GM19452 (cell line): ENCODE measurements around the gene MICAL2.

ENCODE experiments used
- ATAC-seq: cut with Tn5 transposase; IDR thresholded peaks from one replicate; pipeline ENCODE4 v1.9.1; 2021; ENCODE audit not compliant: unreplicated experiment

Gene MICAL2

DNA sequence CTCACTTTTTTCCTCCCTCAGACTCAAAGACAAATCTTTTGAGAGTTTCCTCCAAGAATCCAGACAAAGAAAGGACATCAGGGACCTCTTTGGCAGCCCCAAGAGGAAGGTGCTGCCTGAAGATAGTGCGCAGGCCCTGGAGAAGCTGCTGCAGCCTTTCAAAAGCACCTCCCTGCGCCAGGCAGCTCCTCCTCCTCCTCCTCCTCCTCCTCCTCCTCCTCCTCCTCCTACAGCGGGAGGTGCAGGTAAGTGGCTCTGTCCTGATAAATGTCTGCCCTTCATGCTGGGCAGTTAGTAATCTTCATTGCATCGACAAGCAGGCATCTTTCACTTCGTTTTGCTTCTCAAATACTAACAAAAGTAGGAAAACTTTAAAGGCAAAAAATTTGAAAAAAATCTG lies 184.2 kb downstream of the MICAL2 start:
- no peak for ATAC-seq

GRCh38 chr11:12295943-12296342 lies 185.6 kb downstream of the MICAL2 start:
- ATAC-seq: no peak

DNA sequence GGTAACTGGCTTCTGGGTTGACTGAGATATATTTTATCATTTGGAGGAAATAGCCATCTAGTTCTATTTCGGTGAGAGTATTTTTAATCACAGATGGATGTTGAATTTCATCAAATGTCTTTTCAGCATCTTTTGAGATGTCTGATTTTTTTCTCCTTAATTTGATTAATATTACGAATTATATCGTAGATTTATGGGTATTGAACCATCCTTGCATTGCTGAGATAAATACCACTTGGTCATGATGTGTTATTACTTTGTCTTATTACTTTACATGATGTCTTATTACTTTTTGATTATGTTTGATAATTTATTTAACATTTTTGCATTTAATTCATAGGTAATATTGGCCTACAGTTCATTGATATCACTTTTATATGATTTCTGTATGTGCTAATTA lies 188.2 kb downstream of the MICAL2 start:
- no peak for ATAC-seq

- ATAC-seq: no peak
Observed at GRCh38 chr11:12301379-12301778, 191.0 kb downstream of the MICAL2 start.

DNA sequence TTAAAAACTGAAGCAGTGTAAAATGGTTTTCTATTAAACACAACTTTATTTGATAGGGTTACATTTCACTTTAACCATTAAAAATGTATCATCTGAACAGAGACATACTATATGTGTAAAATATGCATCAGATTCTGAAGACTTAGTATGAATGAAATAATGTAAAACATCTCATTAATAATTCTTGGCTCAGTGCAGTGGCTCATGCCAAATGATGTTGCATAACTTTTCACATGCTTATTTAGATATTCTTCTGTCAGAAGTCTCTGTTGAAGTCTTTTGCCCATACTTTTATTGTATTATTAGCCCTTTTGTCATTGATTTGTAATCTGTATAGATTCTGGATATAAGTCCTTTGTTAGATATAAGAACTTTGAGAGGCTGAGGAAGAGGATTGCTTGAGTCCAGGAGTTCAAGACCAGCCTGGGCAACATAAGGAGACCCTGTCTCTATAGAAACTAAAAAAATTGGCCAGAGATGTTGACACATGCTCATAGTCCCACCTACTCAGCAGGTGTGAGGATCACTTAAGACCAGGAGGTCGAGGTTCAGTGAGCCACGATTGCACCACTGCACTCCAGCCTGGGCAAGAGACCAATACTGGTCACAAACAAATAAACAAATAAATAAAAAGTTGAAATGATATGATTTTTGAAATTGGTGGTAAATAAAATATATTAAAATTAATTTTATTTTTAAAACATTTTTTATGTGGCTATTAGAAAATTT lies 193.2 kb downstream of the MICAL2 start:
- ATAC-seq: no peak

GRCh38 chr11:12306830-12307229 lies 196.4 kb downstream of the MICAL2 start:
- ATAC-seq: no peak

DNA sequence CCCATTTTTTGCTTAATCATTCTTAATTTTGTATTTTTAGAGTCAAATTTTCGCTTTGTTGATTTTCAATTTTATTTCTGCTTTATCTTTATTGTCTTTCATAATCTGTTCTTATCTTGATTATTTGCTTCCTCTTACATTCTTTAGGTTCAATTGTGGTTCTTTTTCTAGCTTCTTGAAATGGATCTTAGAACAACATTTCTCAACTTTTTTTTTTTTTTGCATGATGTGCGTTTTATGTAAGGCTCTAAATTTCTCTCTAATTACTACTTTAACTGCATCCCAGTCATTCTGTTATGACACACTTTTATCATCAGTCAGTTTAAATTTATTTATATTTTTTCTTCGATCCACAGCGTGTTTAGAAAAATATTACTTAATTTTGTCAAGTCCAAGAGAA lies 201.7 kb downstream of the MICAL2 start:
- ATAC-seq: no peak
